ENCODE measurements around the gene AFDN. TPM values are rescaled to one million over a fixed set of nuclear protein-coding genes. Genes with fewer than 3 reads are reported as not detected.

The AFDN gene
- total and polyA plus RNA-seq, 2 experiments from 2014 or later = 130 to 198 TPM

GRCh38 chr6:167951781-167952511, 125.2 kb downstream of the AFDN start:
- Histone ChIP-seq H2AFZ (no peak overlapping the region), H3K27me3 (no peaks in the 10 kb centered on the region), H3K9me3 (ENCODE audit: low read depth) (no peaks in the 10 kb centered on the region), H3K9me2 (replicated peaks; ENCODE audit: insufficient read depth) (no peaks in the 10 kb centered on the region), H3K4me3 (no peak overlapping the region), H3K36me3 (replicated peaks; ENCODE audit: insufficient read depth, low read depth) (no peaks in the 10 kb centered on the region), H3K79me2 (peaks cover 27% of the 10 kb centered on the region), H3K4me1 (ENCODE audit: insufficient read depth) (peaks cover 2% of the 10 kb centered on the region), H4K20me1 (ENCODE audit: insufficient read depth, poor library complexity, severe bottlenecking) (no peaks in the 10 kb centered on the region), H3K27ac (no peak overlapping the region), H3K4me2 (no peak overlapping the region)
- WGBS (ENCODE audit: low lambda C conversion rate, missing lambda C conversion rate) = 96% methylated on average over 29 of the region's 29 CpGs
- DNase-seq (ENCODE audit: low spot score) = no peak
- TF ChIP-seq EZH2phosphoT487 (IDR thresholded peaks at IDR 0.05; ENCODE audit: low read depth, severe bottlenecking, unreplicated experiment) (no peak), EZH2 (IDR thresholded peaks at IDR 0.05; ENCODE audit: borderline replicate concordance) (no peak), CTCF (IDR thresholded peaks at IDR 0.05; ENCODE audit: poor library complexity) (no peak)

- Histone ChIP-seq H3K36me3 (replicated peaks; ENCODE audit: insufficient read depth, low read depth) (no peaks in the 10 kb centered on the region), H3K27ac (no peak overlapping the region), H3K79me2 (peaks cover 28% of the 10 kb centered on the region), H3K4me2 (no peak overlapping the region), H4K20me1 (ENCODE audit: insufficient read depth, poor library complexity, severe bottlenecking) (no peaks in the 10 kb centered on the region), H3K9me2 (replicated peaks; ENCODE audit: insufficient read depth) (no peaks in the 10 kb centered on the region), H3K4me3 (no peak overlapping the region), H3K9me3 (ENCODE audit: low read depth) (no peaks in the 10 kb centered on the region), H3K4me1 (ENCODE audit: insufficient read depth) (peaks cover 6% of the 10 kb centered on the region), H3K27me3 (no peaks in the 10 kb centered on the region), H2AFZ (no peak overlapping the region)
- DNase-seq (ENCODE audit: low spot score) = no peak
- 68% methylated on average over 1 of the region's 1 CpG for WGBS (ENCODE audit: low lambda C conversion rate, missing lambda C conversion rate)
- TF ChIP-seq EZH2phosphoT487 (IDR thresholded peaks at IDR 0.05; ENCODE audit: low read depth, severe bottlenecking, unreplicated experiment) (no peak), CTCF (IDR thresholded peaks at IDR 0.05; ENCODE audit: poor library complexity) (no peak), EZH2 (IDR thresholded peaks at IDR 0.05; ENCODE audit: borderline replicate concordance) (no peak)
Measured at GRCh38 chr6:167952512-167952859, 125.8 kb downstream of the AFDN start.

- Histone ChIP-seq H3K79me2 (peaks cover 39% of the 10 kb centered on the region), H3K4me3 (no peak overlapping the region), H3K4me1 (ENCODE audit: insufficient read depth) (peaks cover 8% of the 10 kb centered on the region), H3K27me3 (no peaks in the 10 kb centered on the region), H2AFZ (no peak overlapping the region), H3K27ac (no peak overlapping the region), H3K36me3 (replicated peaks; ENCODE audit: insufficient read depth, low read depth) (no peaks in the 10 kb centered on the region), H3K9me3 (ENCODE audit: low read depth) (no peaks in the 10 kb centered on the region), H3K4me2 (no peak overlapping the region), H4K20me1 (ENCODE audit: insufficient read depth, poor library complexity, severe bottlenecking) (no peaks in the 10 kb centered on the region), H3K9me2 (replicated peaks; ENCODE audit: insufficient read depth) (no peaks in the 10 kb centered on the region)
- 96% methylated on average over 5 of the region's 5 CpGs for WGBS (ENCODE audit: low lambda C conversion rate, missing lambda C conversion rate)
- DNase-seq (ENCODE audit: low spot score) = no peak
- TF ChIP-seq EZH2phosphoT487 (IDR thresholded peaks at IDR 0.05; ENCODE audit: low read depth, severe bottlenecking, unreplicated experiment) = no peak
- TF ChIP-seq EZH2 (IDR thresholded peaks at IDR 0.05; ENCODE audit: borderline replicate concordance) = no peak
- no peak for TF ChIP-seq CTCF (IDR thresholded peaks at IDR 0.05; ENCODE audit: poor library complexity)
Measured at GRCh38 chr6:167953551-167953950, 126.8 kb downstream of the AFDN start.
